GM21786 (cell line): ENCODE data around the gene PIK3CD.

ENCODE experiments used
- ATAC-seq: cut with Tn5 transposase; IDR thresholded peaks from one replicate; pipeline ENCODE4 v1.9.1; 2021; ENCODE audit not compliant: unreplicated experiment

Gene PIK3CD

GRCh38 chr1:9764550-9764949 is 113.0 kb downstream of the PIK3CD start:
- no peak for ATAC-seq

- ATAC-seq = no peak
These were observed 115.4 kb downstream of the PIK3CD start for GRCh38 chr1:9766759-9767442.

GRCh38 chr1:9767964-9768668 is 116.6 kb downstream of the PIK3CD start:
- no peak for ATAC-seq

DNA sequence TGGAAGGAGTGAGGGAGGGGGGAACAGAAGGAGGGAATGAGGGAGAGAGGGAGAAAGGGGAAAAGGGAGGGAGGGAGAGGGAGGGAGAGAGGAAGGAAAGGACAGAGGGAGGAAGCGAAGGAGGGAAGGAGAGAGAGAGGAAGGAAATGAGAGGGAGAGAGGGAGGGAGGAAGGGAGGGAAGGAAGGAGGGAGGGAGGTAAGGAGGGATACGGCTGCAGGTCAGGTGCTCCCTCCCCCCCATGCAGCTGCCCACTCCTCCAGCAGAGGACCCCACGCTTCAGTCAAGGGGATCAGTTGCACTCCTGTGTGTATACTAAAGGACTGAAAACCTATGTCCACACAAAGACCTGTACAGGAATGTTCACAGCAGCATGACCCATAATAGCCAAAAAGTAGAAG is 117.5 kb downstream of the PIK3CD start:
- ATAC-seq = no peak

DNA sequence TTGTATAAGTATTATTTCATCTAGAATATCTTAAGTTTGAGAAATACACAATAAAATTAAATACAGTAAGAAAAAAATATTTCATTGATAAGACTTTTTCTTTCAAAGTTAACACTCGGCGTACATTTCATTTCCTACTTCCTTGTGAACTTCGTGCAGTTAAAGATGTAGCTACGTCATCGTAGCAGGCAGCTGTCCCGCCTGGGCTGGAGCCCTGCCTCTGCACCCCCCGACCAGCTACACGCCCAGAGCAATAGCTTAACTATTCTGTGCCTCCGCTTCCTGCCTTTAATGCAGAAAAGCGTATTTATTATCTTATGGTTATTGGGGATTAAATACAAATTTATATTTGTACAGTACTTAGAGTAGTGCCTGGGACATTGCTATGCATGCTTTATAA is 118.8 kb downstream of the PIK3CD start:
- no peak for ATAC-seq

GRCh38 chr1:9774712-9775679 is 123.5 kb downstream of the PIK3CD start:
- ATAC-seq = no peak

DNA sequence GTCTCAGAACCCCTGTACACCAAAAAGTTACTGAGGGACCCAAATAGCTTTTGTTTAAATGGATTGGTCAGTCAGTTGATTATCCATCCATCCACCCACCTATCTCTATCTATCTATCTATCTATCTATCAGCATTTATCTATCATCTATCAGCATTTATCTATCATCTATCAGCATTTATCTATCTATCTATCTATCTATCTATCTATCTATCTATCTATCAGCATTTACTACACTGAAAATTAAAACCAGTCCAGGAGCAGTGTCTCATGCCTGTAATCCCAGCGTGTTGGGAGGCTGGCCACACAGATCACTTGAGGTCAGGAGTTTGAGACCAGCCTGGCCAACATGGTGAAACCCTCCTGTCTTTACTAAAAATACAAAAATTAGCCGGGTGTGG is 125.2 kb downstream of the PIK3CD start:
- ATAC-seq = no peak
